Natural killer cell (primary cell): ENCODE measurements around the gene ZRANB1. TPM values are rescaled to one million over a fixed set of nuclear protein-coding genes. Genes with fewer than 3 reads are reported as not detected.

Experiments used
- ATAC-seq, 3 donors: fragments of 150-1000 bp in 2 of 3; fragments of 200-7000 bp in 1 of 3; cut with Tn5 transposase; 1 replicate in 1 of 3; 2 replicates in 2 of 3; pipeline ENCODE4 v1.10.0; 2021; ENCODE audit warnings: mild to moderate bottlenecking in 2 of 3, moderate library complexity in 2 of 3
- DNase-seq, 2 donors: peaks; one replicate each; pipeline versions ENCODE4 v3.0.0 to v3.0.0-alpha.2; 2013 to 2021; ENCODE audit warnings: mixed read lengths in 1 of 2
- H3K27ac ChIP-seq: one replicate; pipeline ENCODE4 v1.5.1; 2013; ENCODE audit warnings: mild to moderate bottlenecking, low read length
- H3K27me3 ChIP-seq: one replicate; pipeline ENCODE4 v1.6.1; 2013; ENCODE audit warnings: low read length; ENCODE audit not compliant: control insufficient read depth, insufficient read depth
- H3K36me3 ChIP-seq: one replicate; pipeline ENCODE4 v1.6.1; 2013; ENCODE audit warnings: low read length; ENCODE audit not compliant: control insufficient read depth, insufficient read depth
- H3K4me1 ChIP-seq: one replicate; pipeline ENCODE4 v1.6.1; 2013; ENCODE audit warnings: low read length; ENCODE audit not compliant: control insufficient read depth, insufficient read depth
- H3K4me3 ChIP-seq: one replicate; pipeline ENCODE4 v1.5.1; 2013; ENCODE audit warnings: low read length
- H3K9me3 ChIP-seq: one replicate; pipeline ENCODE4 v1.6.1; 2013; ENCODE audit warnings: low read length; ENCODE audit not compliant: control insufficient read depth, insufficient read depth
- H3K27ac Mint-ChIP-seq, 2 donors: one replicate each; pipeline ENCODE4 v1.8.0; 2022; ENCODE audit warnings: mild to moderate bottlenecking in 2 of 2, mixed read lengths in 2 of 2, moderate library complexity in 1 of 2
- H3K27me3 Mint-ChIP-seq, 2 donors: one replicate each; pipeline ENCODE4 v1.8.0; 2022; ENCODE audit warnings: low read depth in 2 of 2, mixed read lengths in 2 of 2
- H3K36me3 Mint-ChIP-seq: one replicate; pipeline ENCODE4 v1.8.0; 2022; ENCODE audit warnings: mixed read lengths
- H3K4me1 Mint-ChIP-seq, 2 donors: one replicate each; pipeline ENCODE4 v1.8.0; 2022; ENCODE audit warnings: mixed read lengths in 2 of 2
- H3K4me3 Mint-ChIP-seq: one replicate; pipeline ENCODE4 v1.8.0; 2022; ENCODE audit warnings: mild to moderate bottlenecking, moderate library complexity, mixed read lengths
- H3K9me3 Mint-ChIP-seq, 2 donors: one replicate each; pipeline ENCODE4 v1.8.0; 2022; ENCODE audit warnings: mixed read lengths in 2 of 2
- CTCF ChIP-seq: fragments of 200-600 bp; IDR thresholded peaks from one replicate; pipeline ENCODE4 v1.8.0; 2022; ENCODE audit warnings: antibody characterized with exemption
- WGBS: methylation state at CpG from one replicate; pipeline ENCODE4 v1.1.7; 2013; ENCODE audit warnings: missing lambda C conversion rate; ENCODE audit not compliant: insufficient coverage; 5-methylcytosine and 5-hydroxymethylcytosine counted together
- intact Hi-C: fragments of 100-400 bp; cut with micrococcal nuclease; formaldehyde crosslinking; loops from one replicate; pipeline ENCODE4 v1.14.2; 2022
- total RNA-seq, 4 donors: library from RNA; stranded (reverse); fragments of 120-200 nt in 1 of 4; gene quantifications; one replicate each; pipeline versions ENCODE4 v1.2.3 to v1.2.4, GENCODE V29; 2013 to 2022

ZRANB1 gene
- total RNA-seq, 3 donors from 2014 or later (not counting 1 experiment from before 2014, with no cell fraction given) = 18.0 to 20.5 (median 18.8) TPM

- Mint-ChIP-seq H3K27me3 (no peaks in the 10 kb centered on the region), H3K9me3 (no peaks in the 10 kb centered on the region), H3K36me3 (no peaks in the 10 kb centered on the region), H3K4me1 (peaks cover 44 to 46% of the 10 kb centered on the region in 2 donors), H3K27ac (peak overlapping the region; percentile 37 to 56), H3K4me3 (peak overlapping the region; percentile 15)
- DNase-seq (peak in 1 of 2 donors; percentile 47), ATAC-seq (peak; percentile 75 to 88 (median 82))
- Histone ChIP-seq H3K4me1 (peaks cover 29% of the 10 kb centered on the region), H3K4me3 (no peak overlapping the region), H3K27me3 (no peaks in the 10 kb centered on the region), H3K27ac (no peak overlapping the region), H3K9me3 (no peaks in the 10 kb centered on the region), H3K36me3 (peaks cover 16% of the 10 kb centered on the region)
- intact Hi-C loops = loop anchor here (5.0 kb wide), 1 partner anchor 59 kb away; no protein-coding TSS in a partner anchor
- 54% methylated on average over 5 of the region's 5 CpGs for WGBS
- TF ChIP-seq CTCF = no peak
Observed at GRCh38 chr10:124975977-124976514, 34.1 kb downstream of the ZRANB1 start.

- Mint-ChIP-seq H3K4me1 (peaks cover 39 to 43% of the 10 kb centered on the region in 2 donors), H3K4me3 (peak overlapping the region; percentile 15), H3K27me3 (no peaks in the 10 kb centered on the region), H3K9me3 (no peaks in the 10 kb centered on the region), H3K27ac (peak overlapping the region; percentile 41 to 56), H3K36me3 (no peaks in the 10 kb centered on the region)
- intact Hi-C loops = loop anchor here (5.0 kb wide), 1 partner anchor 60 kb away; no protein-coding TSS in a partner anchor
- Histone ChIP-seq H3K27me3 (no peaks in the 10 kb centered on the region), H3K27ac (no peak overlapping the region), H3K4me3 (no peak overlapping the region), H3K36me3 (peaks cover 21% of the 10 kb centered on the region), H3K9me3 (no peaks in the 10 kb centered on the region), H3K4me1 (peaks cover 26% of the 10 kb centered on the region)
- no peak for TF ChIP-seq CTCF
- ATAC-seq (no peak), DNase-seq (no peak)
- WGBS = 97% methylated on average over 3 of the region's 3 CpGs
Observed at GRCh38 chr10:124977161-124977560, 35.2 kb downstream of the ZRANB1 start.

- Mint-ChIP-seq H3K9me3 (no peaks in the 10 kb centered on the region), H3K4me3 (peak overlapping the region; percentile 25), H3K27ac (peak overlapping the region; percentile 41 to 71), H3K27me3 (no peaks in the 10 kb centered on the region), H3K36me3 (no peaks in the 10 kb centered on the region), H3K4me1 (peaks cover 38 to 45% of the 10 kb centered on the region in 2 donors)
- Histone ChIP-seq H3K4me1 (peaks cover 26% of the 10 kb centered on the region), H3K27ac (no peak overlapping the region), H3K9me3 (no peaks in the 10 kb centered on the region), H3K36me3 (peaks cover 27% of the 10 kb centered on the region), H3K27me3 (no peaks in the 10 kb centered on the region), H3K4me3 (no peak overlapping the region)
- no peak for ATAC-seq
- no peak for DNase-seq
- TF ChIP-seq CTCF = no peak
- 83% methylated on average over 4 of the region's 4 CpGs for WGBS
- intact Hi-C loops = loop anchor here (5.0 kb wide), 1 partner anchor 61 kb away; no protein-coding TSS in a partner anchor
Observed at GRCh38 chr10:124977648-124978375, 35.9 kb downstream of the ZRANB1 start.
